Ovary (tissue), 3 donors: ENCODE results near the gene KCNMB2.

Experiments used
- EP300 ChIP-seq: sonication (generic); formaldehyde crosslinking; IDR thresholded peaks from one replicate; pipeline ENCODE4 v1.6.1; 2017; ENCODE audit warnings: antibody characterized with exemption
- TF ChIP-seq, protein P1 (sequence below), 3 donors: fragments of 450-650 bp in 2 of 3; fragments of 200-600 bp in 1 of 3; IDR thresholded peaks; one replicate each; pipeline versions ENCODE4 v1.5.1 to v1.8.0; 2016 to 2022; ENCODE audit warnings: antibody characterized with exemption in 3 of 3, mild to moderate bottlenecking in 1 of 3
- donor health status: DM: no; HTN: no; CAD: no.

DNA sequence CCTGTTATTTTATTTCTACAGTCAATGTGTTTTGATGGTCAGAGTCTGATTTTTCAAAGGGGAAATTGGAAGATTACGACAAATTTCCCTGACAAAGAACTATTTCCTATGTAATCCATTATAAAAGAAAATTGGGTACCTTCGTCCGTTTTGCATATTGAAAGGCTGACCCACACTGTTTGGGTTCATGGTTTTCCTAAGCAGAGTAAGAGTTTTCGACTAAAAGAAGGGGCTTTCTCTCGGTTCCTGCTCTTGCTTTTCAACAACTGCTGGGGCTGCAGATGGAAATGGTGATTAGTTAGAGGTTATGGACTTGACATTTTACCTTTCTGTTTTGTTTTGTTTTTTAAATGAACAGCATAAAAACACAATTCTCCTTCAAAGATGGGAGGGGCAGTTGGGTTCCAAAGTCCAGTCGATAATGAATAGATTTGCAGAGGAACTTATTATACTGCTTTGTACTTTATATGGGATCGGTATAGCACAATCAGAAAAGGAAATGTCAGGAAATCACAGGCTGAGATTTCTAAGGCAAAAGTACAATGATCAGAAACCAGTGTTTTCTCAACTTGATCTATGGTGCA lies 978 bp downstream of the KCNMB2 start:
- TF ChIP-seq, protein P1, sequence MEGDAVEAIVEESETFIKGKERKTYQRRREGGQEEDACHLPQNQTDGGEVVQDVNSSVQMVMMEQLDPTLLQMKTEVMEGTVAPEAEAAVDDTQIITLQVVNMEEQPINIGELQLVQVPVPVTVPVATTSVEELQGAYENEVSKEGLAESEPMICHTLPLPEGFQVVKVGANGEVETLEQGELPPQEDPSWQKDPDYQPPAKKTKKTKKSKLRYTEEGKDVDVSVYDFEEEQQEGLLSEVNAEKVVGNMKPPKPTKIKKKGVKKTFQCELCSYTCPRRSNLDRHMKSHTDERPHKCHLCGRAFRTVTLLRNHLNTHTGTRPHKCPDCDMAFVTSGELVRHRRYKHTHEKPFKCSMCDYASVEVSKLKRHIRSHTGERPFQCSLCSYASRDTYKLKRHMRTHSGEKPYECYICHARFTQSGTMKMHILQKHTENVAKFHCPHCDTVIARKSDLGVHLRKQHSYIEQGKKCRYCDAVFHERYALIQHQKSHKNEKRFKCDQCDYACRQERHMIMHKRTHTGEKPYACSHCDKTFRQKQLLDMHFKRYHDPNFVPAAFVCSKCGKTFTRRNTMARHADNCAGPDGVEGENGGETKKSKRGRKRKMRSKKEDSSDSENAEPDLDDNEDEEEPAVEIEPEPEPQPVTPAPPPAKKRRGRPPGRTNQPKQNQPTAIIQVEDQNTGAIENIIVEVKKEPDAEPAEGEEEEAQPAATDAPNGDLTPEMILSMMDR (IDR thresholded peaks at IDR 0.05) = no peak
- TF ChIP-seq EP300 = no peak
